ENCODE measurements around the gene DPP6.

DNA sequence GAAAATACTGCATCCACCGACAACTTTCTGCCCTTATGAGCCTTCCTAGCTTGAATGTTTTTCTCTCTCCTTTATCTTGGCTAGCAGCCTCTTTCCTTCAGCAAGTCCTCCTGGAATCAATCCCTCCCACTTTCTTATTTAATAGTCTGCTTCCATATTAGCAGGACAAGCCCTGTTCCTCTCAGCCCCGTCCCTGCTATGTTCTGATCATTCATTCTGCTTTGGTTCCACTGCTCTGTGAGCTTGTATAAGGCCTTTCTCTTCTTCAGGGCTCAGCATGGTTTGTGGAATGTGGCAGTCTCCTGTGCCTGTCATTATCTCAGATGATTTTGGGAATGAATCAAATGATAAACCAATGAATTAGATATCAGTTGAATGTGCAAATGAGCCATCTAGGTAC lies 420.1 kb downstream of the DPP6 start:
- TF ChIP-seq, protein P1, sequence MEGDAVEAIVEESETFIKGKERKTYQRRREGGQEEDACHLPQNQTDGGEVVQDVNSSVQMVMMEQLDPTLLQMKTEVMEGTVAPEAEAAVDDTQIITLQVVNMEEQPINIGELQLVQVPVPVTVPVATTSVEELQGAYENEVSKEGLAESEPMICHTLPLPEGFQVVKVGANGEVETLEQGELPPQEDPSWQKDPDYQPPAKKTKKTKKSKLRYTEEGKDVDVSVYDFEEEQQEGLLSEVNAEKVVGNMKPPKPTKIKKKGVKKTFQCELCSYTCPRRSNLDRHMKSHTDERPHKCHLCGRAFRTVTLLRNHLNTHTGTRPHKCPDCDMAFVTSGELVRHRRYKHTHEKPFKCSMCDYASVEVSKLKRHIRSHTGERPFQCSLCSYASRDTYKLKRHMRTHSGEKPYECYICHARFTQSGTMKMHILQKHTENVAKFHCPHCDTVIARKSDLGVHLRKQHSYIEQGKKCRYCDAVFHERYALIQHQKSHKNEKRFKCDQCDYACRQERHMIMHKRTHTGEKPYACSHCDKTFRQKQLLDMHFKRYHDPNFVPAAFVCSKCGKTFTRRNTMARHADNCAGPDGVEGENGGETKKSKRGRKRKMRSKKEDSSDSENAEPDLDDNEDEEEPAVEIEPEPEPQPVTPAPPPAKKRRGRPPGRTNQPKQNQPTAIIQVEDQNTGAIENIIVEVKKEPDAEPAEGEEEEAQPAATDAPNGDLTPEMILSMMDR (IDR thresholded peaks at IDR 0.05) = no peak
- TF ChIP-seq POLR2A (IDR thresholded peaks at IDR 0.05) = no peak

All from Peyer's patch (tissue), 4 donors.